Astrocyte (in vitro differentiated cells and primary cell): ENCODE measurements around the gene AQP4. TPM values are rescaled to one million over a fixed set of nuclear protein-coding genes. Genes with fewer than 3 reads are reported as not detected.

Experiments used
- DNase-seq: peaks from one replicate; pipeline ENCODE4 v3.0.0-alpha.2; 2010; ENCODE audit warnings: low read depth
- FAIRE-seq: peaks from 2 replicates; lab custom pipeline; 2011; peaks lifted over from hg19 to GRCh38; lab: Jason Lieb, UNC
- H2AFZ ChIP-seq: 2 replicates; pipeline ENCODE4 v1.6.0; 2012; ENCODE audit warnings: low read depth, low read length, inconsistent platforms
- H3K27ac ChIP-seq: 2 replicates; pipeline ENCODE4 v1.5.1; 2011; ENCODE audit warnings: low read depth, low read length, inconsistent platforms
- H3K27me3 ChIP-seq: 2 replicates; pipeline ENCODE4 v1.6.0; 2011; ENCODE audit warnings: low read length, inconsistent platforms; ENCODE audit not compliant: insufficient read depth
- H3K36me3 ChIP-seq: 2 replicates; pipeline ENCODE4 v1.5.1; 2011; ENCODE audit warnings: low read length, inconsistent platforms; ENCODE audit not compliant: insufficient read depth
- H3K4me1 ChIP-seq: 2 replicates; pipeline ENCODE4 v1.5.1; 2011; ENCODE audit warnings: low read length, inconsistent platforms; ENCODE audit not compliant: insufficient read depth
- H3K4me2 ChIP-seq: 2 replicates; pipeline ENCODE4 v1.6.0; 2012; ENCODE audit warnings: low read length, inconsistent platforms
- H3K4me3 ChIP-seq: 2 replicates; pipeline ENCODE4 v1.5.1; 2011; ENCODE audit warnings: low read depth, mild to moderate bottlenecking, low read length, inconsistent platforms; ENCODE audit not compliant: insufficient read depth
- H3K79me2 ChIP-seq: 2 replicates; pipeline ENCODE4 v1.6.0; 2012; ENCODE audit warnings: mild to moderate bottlenecking, low read length, inconsistent platforms; ENCODE audit not compliant: insufficient read depth
- H3K9ac ChIP-seq: 2 replicates; pipeline ENCODE4 v1.6.0; 2012; ENCODE audit warnings: mild to moderate bottlenecking, low read length, inconsistent platforms
- H3K9me3 ChIP-seq: 2 replicates; pipeline ENCODE4 v1.5.1; 2012; ENCODE audit warnings: low read depth, mild to moderate bottlenecking, low read length, inconsistent platforms; ENCODE audit not compliant: insufficient read depth
- H4K20me1 ChIP-seq: 2 replicates; pipeline ENCODE4 v1.6.0; 2012; ENCODE audit warnings: low read length, inconsistent platforms; ENCODE audit not compliant: insufficient read depth
- H3K27ac Mint-ChIP-seq: one replicate; pipeline ENCODE4 v1.8.0; 2021; ENCODE audit warnings: mild to moderate bottlenecking, mixed read lengths; ENCODE audit not compliant: unreplicated experiment
- H3K27me3 Mint-ChIP-seq: one replicate; pipeline ENCODE4 v1.8.0; 2021; ENCODE audit warnings: low read depth, mixed read lengths; ENCODE audit not compliant: unreplicated experiment
- H3K36me3 Mint-ChIP-seq: one replicate; pipeline ENCODE4 v1.8.0; 2021; ENCODE audit warnings: low read depth, mixed read lengths; ENCODE audit not compliant: unreplicated experiment
- H3K4me1 Mint-ChIP-seq: one replicate; pipeline ENCODE4 v1.8.0; 2021; ENCODE audit warnings: low read depth, mixed read lengths; ENCODE audit not compliant: unreplicated experiment
- H3K4me3 Mint-ChIP-seq: one replicate; pipeline ENCODE4 v1.8.0; 2021; ENCODE audit warnings: mild to moderate bottlenecking, moderate library complexity, mixed read lengths; ENCODE audit not compliant: unreplicated experiment
- H3K9me3 Mint-ChIP-seq: one replicate; pipeline ENCODE4 v1.8.0; 2021; ENCODE audit warnings: mild to moderate bottlenecking, mixed read lengths; ENCODE audit not compliant: unreplicated experiment
- CTCF ChIP-seq: IDR thresholded peaks from 2 replicates; pipeline ENCODE4 v1.5.1; 2011; ENCODE audit warnings: low read depth, mild to moderate bottlenecking, inconsistent platforms, low read length, moderate library complexity; ENCODE audit not compliant: insufficient read depth
- EZH2 ChIP-seq: IDR thresholded peaks from 2 replicates; pipeline ENCODE4 v1.6.1; 2012; ENCODE audit warnings: mild to moderate bottlenecking, low read length, inconsistent platforms; ENCODE audit not compliant: insufficient read depth
- total RNA-seq: library from RNA; stranded (reverse); gene quantifications from 2 replicates; pipeline ENCODE4 v1.2.1, GENCODE V29; 2021

Gene AQP4
- total RNA-seq, 1 donor from 2014 or later = not detected

GRCh38 chr18:26908906-26909305, 43.4 kb upstream of the AQP4 start:
- H2AFZ ChIP-seq = no peak overlapping the region
- no peak for DNase-seq
- no peaks in the 10 kb centered on the region for H3K4me1 ChIP-seq
- H3K4me3 ChIP-seq = no peak overlapping the region
- H3K4me1 Mint-ChIP-seq = peaks cover 6% of the 10 kb centered on the region
- no peak overlapping the region for H3K27ac ChIP-seq
- H3K9me3 ChIP-seq = no peaks in the 10 kb centered on the region
- no peak overlapping the region for H3K4me3 Mint-ChIP-seq
- H4K20me1 ChIP-seq = no peaks in the 10 kb centered on the region
- no peaks in the 10 kb centered on the region for H3K27me3 ChIP-seq
- H3K36me3 Mint-ChIP-seq = no peaks in the 10 kb centered on the region
- H3K27me3 Mint-ChIP-seq = peaks cover 3% of the 10 kb centered on the region
- peaks cover 11% of the 10 kb centered on the region for H3K9me3 Mint-ChIP-seq
- H3K27ac Mint-ChIP-seq = no peak overlapping the region
- no peaks in the 10 kb centered on the region for H3K36me3 ChIP-seq
- FAIRE-seq = no peak
- no peaks in the 10 kb centered on the region for H3K79me2 ChIP-seq
- no peak for TF ChIP-seq CTCF
- no peak for TF ChIP-seq EZH2
- H3K4me2 ChIP-seq = no peak overlapping the region
- H3K9ac ChIP-seq = no peak overlapping the region

- no peaks in the 10 kb centered on the region for H4K20me1 ChIP-seq
- no peak overlapping the region for H3K4me3 Mint-ChIP-seq
- peaks cover 3% of the 10 kb centered on the region for H3K27me3 Mint-ChIP-seq
- no peak overlapping the region for H2AFZ ChIP-seq
- no peak overlapping the region for H3K9ac ChIP-seq
- no peak overlapping the region for H3K4me2 ChIP-seq
- no peaks in the 10 kb centered on the region for H3K36me3 ChIP-seq
- FAIRE-seq = no peak
- H3K36me3 Mint-ChIP-seq = no peaks in the 10 kb centered on the region
- H3K27ac Mint-ChIP-seq = no peak overlapping the region
- no peaks in the 10 kb centered on the region for H3K4me1 Mint-ChIP-seq
- H3K27me3 ChIP-seq = no peaks in the 10 kb centered on the region
- H3K27ac ChIP-seq = no peak overlapping the region
- no peaks in the 10 kb centered on the region for H3K4me1 ChIP-seq
- TF ChIP-seq EZH2 (no peak), CTCF (no peak)
- H3K79me2 ChIP-seq = no peaks in the 10 kb centered on the region
- H3K9me3 ChIP-seq = peaks cover 2% of the 10 kb centered on the region
- peaks cover 23% of the 10 kb centered on the region for H3K9me3 Mint-ChIP-seq
- DNase-seq = no peak
- no peak overlapping the region for H3K4me3 ChIP-seq
Observed at GRCh38 chr18:26902291-26902690, 36.8 kb upstream of the AQP4 start.

GRCh38 chr18:26901020-26901419, 35.5 kb upstream of the AQP4 start:
- Mint-ChIP-seq H3K9me3 (peaks cover 19% of the 10 kb centered on the region), H3K27me3 (peaks cover 3% of the 10 kb centered on the region), H3K4me3 (no peak overlapping the region), H3K4me1 (no peaks in the 10 kb centered on the region), H3K27ac (no peak overlapping the region), H3K36me3 (no peaks in the 10 kb centered on the region)
- H3K27ac ChIP-seq = no peak overlapping the region
- no peaks in the 10 kb centered on the region for H3K79me2 ChIP-seq
- H2AFZ ChIP-seq = no peak overlapping the region
- DNase-seq (no peak), FAIRE-seq (no peak)
- peaks cover 2% of the 10 kb centered on the region for H3K9me3 ChIP-seq
- no peaks in the 10 kb centered on the region for H3K36me3 ChIP-seq
- H3K4me2 ChIP-seq = no peak overlapping the region
- no peak overlapping the region for H3K4me3 ChIP-seq
- TF ChIP-seq EZH2 (no peak), CTCF (no peak)
- H3K27me3 ChIP-seq = no peaks in the 10 kb centered on the region
- H4K20me1 ChIP-seq = no peaks in the 10 kb centered on the region
- H3K4me1 ChIP-seq = no peaks in the 10 kb centered on the region
- H3K9ac ChIP-seq = no peak overlapping the region
